Lower leg skin (tissue), 3 donors: ENCODE measurements around the gene JUND.

Source experiments
- CTCF ChIP-seq, 3 donors: fragments of 450-650 bp; IDR thresholded peaks; one replicate each; pipeline ENCODE4 v1.5.1; 2016; ENCODE audit warnings: antibody characterized with exemption in 3 of 3, mild to moderate bottlenecking in 3 of 3, moderate library complexity in 2 of 3
- POLR2A ChIP-seq, 2 donors: fragments of 450-650 bp; IDR thresholded peaks; one replicate each; pipeline ENCODE4 v1.6.1; 2016 to 2017; ENCODE audit warnings: antibody characterized with exemption in 2 of 2, mild to moderate bottlenecking in 1 of 2, moderate library complexity in 1 of 2

GRCh38 chr19:18278521-18279265, 2.7 kb downstream of the JUND start:
- TF ChIP-seq CTCF (IDR thresholded peaks at IDR 0.05) (no peak), POLR2A (IDR thresholded peaks at IDR 0.05) (no peak)
